SJSA1 (cell line): ENCODE results near the gene RTF1. TPM values are rescaled to one million over a fixed set of nuclear protein-coding genes. Genes with fewer than 3 reads are reported as not detected.

Experiments used
- DNase-seq, 2 experiments: peaks; one replicate each; pipeline ENCODE4 v3.0.0-alpha.2; 2015 to 2020; ENCODE audit warnings: low spot score in 2 of 2, low read depth in 1 of 2
- H3K27ac ChIP-seq: fragments of 250-450 bp; sonication (Bioruptor Pico); 2 replicates; pipeline ENCODE4 v1.5.1; 2020; ENCODE audit warnings: mild to moderate bottlenecking, moderate library complexity
- H3K27me3 ChIP-seq: fragments of 250-450 bp; sonication (Bioruptor Pico); replicated peaks from 2 replicates; pipeline ENCODE4 v1.5.1; 2020; ENCODE audit warnings: mild to moderate bottlenecking, moderate library complexity
- H3K36me3 ChIP-seq: fragments of 250-450 bp; sonication (Bioruptor Pico); 2 replicates; pipeline ENCODE4 v1.5.1; 2020; ENCODE audit warnings: mild to moderate bottlenecking
- H3K4me1 ChIP-seq: fragments of 250-450 bp; sonication (Bioruptor Pico); replicated peaks from 2 replicates; pipeline ENCODE4 v1.6.1; 2021; ENCODE audit warnings: mild to moderate bottlenecking
- H3K4me3 ChIP-seq: fragments of 250-450 bp; sonication (Bioruptor Pico); 2 replicates; pipeline ENCODE4 v1.5.1; 2020; ENCODE audit warnings: mild to moderate bottlenecking
- H3K9me3 ChIP-seq: fragments of 250-450 bp; sonication (Bioruptor Pico); replicated peaks from 2 replicates; pipeline ENCODE4 v1.5.1; 2020; ENCODE audit warnings: mild to moderate bottlenecking
- total RNA-seq: library from RNA; depleted of rRNA; stranded (reverse); fragments of >200 nt; shearing (Covaris generic); gene quantifications from 2 replicates; pipeline ENCODE4 v1.2.3, GENCODE V29; 2014

The RTF1 gene
- total RNA-seq, 1 experiment from 2014 or later, result 26.0 TPM

- H3K9me3 ChIP-seq, result no peaks in the 10 kb centered on the region; the same call in 1 of the 2 replicates
These were observed 81.8 kb downstream of the RTF1 start for GRCh38 chr15:41498657-41499056.

GRCh38 chr15:41499109-41499851 lies 82.4 kb downstream of the RTF1 start:
- Histone ChIP-seq H3K9me3 (no peaks in the 10 kb centered on the region; the same call in 1 of the 2 replicates), H3K4me3 (no peak overlapping the region), H3K27ac (no peak overlapping the region), H3K36me3 (no peaks in the 10 kb centered on the region), H3K27me3 (no peaks in the 10 kb centered on the region; the same call in 1 of the 2 replicates), H3K4me1 (peaks cover 3% of the 10 kb centered on the region)
- no peak for DNase-seq

More at GRCh38 chr15:41498657-41499056, 81.8 kb downstream of the RTF1 start:
- Histone ChIP-seq H3K4me3 (no peak overlapping the region), H3K4me1 (peaks cover 8% of the 10 kb centered on the region), H3K36me3 (no peaks in the 10 kb centered on the region), H3K27ac (no peak overlapping the region), H3K27me3 (no peaks in the 10 kb centered on the region; the same call in 1 of the 2 replicates)
- no peak for DNase-seq

GRCh38 chr15:41501191-41501917 lies 84.5 kb downstream of the RTF1 start:
- H3K27ac ChIP-seq, result no peak overlapping the region
- DNase-seq, result no peak
- H3K27me3 ChIP-seq, result no peaks in the 10 kb centered on the region
- no peaks in the 10 kb centered on the region for H3K36me3 ChIP-seq
- H3K4me1 ChIP-seq, result no peaks in the 10 kb centered on the region
- H3K9me3 ChIP-seq, result no peaks in the 10 kb centered on the region
- no peak overlapping the region for H3K4me3 ChIP-seq

- H3K36me3 ChIP-seq, result no peaks in the 10 kb centered on the region
- no peaks in the 10 kb centered on the region for H3K9me3 ChIP-seq
- no peak for DNase-seq
- no peak overlapping the region for H3K4me3 ChIP-seq
- no peaks in the 10 kb centered on the region for H3K27me3 ChIP-seq
- no peak overlapping the region for H3K27ac ChIP-seq
- H3K4me1 ChIP-seq, result no peaks in the 10 kb centered on the region
These were observed 85.3 kb downstream of the RTF1 start for GRCh38 chr15:41501931-41502794.

- Histone ChIP-seq H3K9me3 (no peaks in the 10 kb centered on the region), H3K27me3 (no peaks in the 10 kb centered on the region), H3K27ac (no peak overlapping the region), H3K4me1 (no peaks in the 10 kb centered on the region), H3K36me3 (no peaks in the 10 kb centered on the region), H3K4me3 (no peak overlapping the region)
- DNase-seq, result no peak
These were observed 86.1 kb downstream of the RTF1 start for GRCh38 chr15:41502795-41503668.

GRCh38 chr15:41503669-41504010 lies 86.7 kb downstream of the RTF1 start:
- no peak overlapping the region for H3K4me3 ChIP-seq
- no peaks in the 10 kb centered on the region for H3K4me1 ChIP-seq
- DNase-seq, result no peak
- H3K27me3 ChIP-seq, result no peaks in the 10 kb centered on the region
- no peaks in the 10 kb centered on the region for H3K9me3 ChIP-seq
- no peak overlapping the region for H3K27ac ChIP-seq
- no peaks in the 10 kb centered on the region for H3K36me3 ChIP-seq

GRCh38 chr15:41504751-41505492 lies 88.0 kb downstream of the RTF1 start:
- Histone ChIP-seq H3K27me3 (no peaks in the 10 kb centered on the region), H3K9me3 (no peaks in the 10 kb centered on the region), H3K27ac (no peak overlapping the region), H3K36me3 (no peaks in the 10 kb centered on the region), H3K4me1 (no peaks in the 10 kb centered on the region), H3K4me3 (no peak overlapping the region)
- DNase-seq, result no peak

- H3K4me1 ChIP-seq, result no peaks in the 10 kb centered on the region
- no peak overlapping the region for H3K27ac ChIP-seq
- no peaks in the 10 kb centered on the region for H3K36me3 ChIP-seq
- H3K4me3 ChIP-seq, result no peak overlapping the region
- DNase-seq, result no peak
- H3K27me3 ChIP-seq, result no peaks in the 10 kb centered on the region
- no peaks in the 10 kb centered on the region for H3K9me3 ChIP-seq
These were observed 88.9 kb downstream of the RTF1 start for GRCh38 chr15:41505776-41506175.

GRCh38 chr15:41506796-41507341 lies 90.0 kb downstream of the RTF1 start:
- no peak overlapping the region for H3K4me3 ChIP-seq
- no peak for DNase-seq
- H3K27ac ChIP-seq, result no peak overlapping the region
- H3K9me3 ChIP-seq, result no peaks in the 10 kb centered on the region
- peaks cover under 1% of the 10 kb centered on the region for H3K27me3 ChIP-seq
- H3K36me3 ChIP-seq, result no peaks in the 10 kb centered on the region
- H3K4me1 ChIP-seq, result no peaks in the 10 kb centered on the region; the same call in 1 of the 2 replicates

GRCh38 chr15:41507820-41508290 lies 91.0 kb downstream of the RTF1 start:
- no peaks in the 10 kb centered on the region for H3K36me3 ChIP-seq
- no peaks in the 10 kb centered on the region for H3K9me3 ChIP-seq
- H3K4me1 ChIP-seq, result peaks cover 10% of the 10 kb centered on the region
- no peak overlapping the region for H3K4me3 ChIP-seq
- no peak overlapping the region for H3K27ac ChIP-seq
- no peak for DNase-seq
- H3K27me3 ChIP-seq, result peaks cover 10% of the 10 kb centered on the region

- H3K4me3 ChIP-seq, result no peak overlapping the region
- DNase-seq, result no peak
- no peak overlapping the region for H3K27ac ChIP-seq
- H3K4me1 ChIP-seq, result peaks cover 21% of the 10 kb centered on the region
- H3K36me3 ChIP-seq, result no peaks in the 10 kb centered on the region
- H3K27me3 ChIP-seq, result peaks cover 20% of the 10 kb centered on the region
- H3K9me3 ChIP-seq, result no peaks in the 10 kb centered on the region
These were observed 93.8 kb downstream of the RTF1 start for GRCh38 chr15:41510728-41511127.

- no peak overlapping the region for H3K4me3 ChIP-seq
- no peak for DNase-seq
- H3K4me1 ChIP-seq, result peaks cover 21% of the 10 kb centered on the region
- no peak overlapping the region for H3K27ac ChIP-seq
- no peaks in the 10 kb centered on the region; the same call in 1 of the 2 replicates for H3K36me3 ChIP-seq
- no peaks in the 10 kb centered on the region for H3K9me3 ChIP-seq
- H3K27me3 ChIP-seq, result peaks cover 20% of the 10 kb centered on the region
These were observed 94.5 kb downstream of the RTF1 start for GRCh38 chr15:41511331-41511898.
